HL-60 (cell line): ENCODE results near the gene BDP1.
"Not testable (repeated sequence)": the region's sequence is repeated elsewhere in the genome, so short reads cannot be mapped to it uniquely, and the experiment has no call there.

Experiments
- CTCF ChIP-seq: IDR thresholded peaks from one replicate; pipeline ENCODE4 v1.5.1; 2011; ENCODE audit warnings: low read length, control low read depth, inconsistent platforms; ENCODE audit not compliant: insufficient read depth
- GABPA ChIP-seq: IDR thresholded peaks from 2 replicates; pipeline ENCODE4 v1.6.1; 2012; ENCODE audit warnings: low read depth
- POLR2AphosphoS5 ChIP-seq: IDR thresholded peaks from 2 replicates; pipeline ENCODE4 v1.6.1; 2012; ENCODE audit warnings: low read depth
- REST ChIP-seq: IDR thresholded peaks from 2 replicates; pipeline ENCODE4 v1.6.1; 2012; ENCODE audit warnings: low read depth; ENCODE audit not compliant: insufficient replicate concordance

GRCh38 chr5:71550885-71551284 lies 95.4 kb downstream of the BDP1 start:
- TF ChIP-seq CTCF, GABPA, POLR2AphosphoS5, REST: not testable (repeated sequence)
